Measurements from ENCODE around the gene DDX60.
A peak's percentile ranks its signal among the peaks of the same experiment; 100 is the strongest.
"Not testable (repeated sequence)": the region's sequence is repeated elsewhere in the genome, so short reads cannot be mapped to it uniquely, and the experiment has no call there.

The DDX60 gene

GRCh38 chr4:168285850-168286249 lies 32.7 kb downstream of the DDX60 start:
- not testable (repeated sequence) for DNase-seq

DNA sequence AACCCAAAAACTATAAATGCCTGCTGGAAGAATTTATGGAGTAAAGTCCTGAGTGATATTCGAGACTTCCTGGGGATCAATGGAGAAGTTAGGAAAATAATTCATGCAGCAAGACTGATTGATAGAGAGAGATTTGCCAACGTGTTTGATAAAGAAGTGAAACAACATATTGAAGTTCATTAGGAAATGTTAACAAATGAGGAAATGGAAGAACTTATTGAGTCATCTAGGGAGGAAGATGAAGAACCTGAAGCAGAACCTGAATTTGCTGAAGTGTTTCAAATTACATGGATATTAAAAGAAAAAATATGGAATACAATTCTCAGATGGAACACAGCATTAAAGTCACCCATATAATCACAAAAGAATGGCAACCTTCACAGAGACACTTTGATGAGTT lies 39.0 kb downstream of the DDX60 start:
- DNase-seq, result no peak

GRCh38 chr4:168275836-168276235 lies 42.7 kb downstream of the DDX60 start:
- DNase-seq, result no peak

DNA sequence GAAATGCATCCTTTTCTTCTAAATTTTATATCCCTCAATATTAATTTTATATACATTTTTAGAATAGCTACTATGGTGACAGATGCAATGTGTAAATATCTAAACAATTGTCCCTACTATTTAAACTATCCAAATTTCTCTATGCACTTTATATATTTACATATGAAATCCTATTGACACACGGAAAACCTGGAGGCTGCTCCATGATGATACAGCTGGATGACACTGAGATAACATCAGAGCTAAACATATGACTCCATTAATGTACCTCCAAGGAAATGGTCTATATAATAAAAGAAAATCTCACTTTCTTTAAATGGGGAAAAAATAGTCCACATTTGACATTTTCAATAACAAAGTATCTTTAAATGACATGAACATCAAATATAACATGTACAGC lies 43.7 kb downstream of the DDX60 start:
- DNase-seq, result no peak

- DNase-seq, result no peak
Measured at GRCh38 chr4:168273838-168274237, 44.7 kb downstream of the DDX60 start.

DNA sequence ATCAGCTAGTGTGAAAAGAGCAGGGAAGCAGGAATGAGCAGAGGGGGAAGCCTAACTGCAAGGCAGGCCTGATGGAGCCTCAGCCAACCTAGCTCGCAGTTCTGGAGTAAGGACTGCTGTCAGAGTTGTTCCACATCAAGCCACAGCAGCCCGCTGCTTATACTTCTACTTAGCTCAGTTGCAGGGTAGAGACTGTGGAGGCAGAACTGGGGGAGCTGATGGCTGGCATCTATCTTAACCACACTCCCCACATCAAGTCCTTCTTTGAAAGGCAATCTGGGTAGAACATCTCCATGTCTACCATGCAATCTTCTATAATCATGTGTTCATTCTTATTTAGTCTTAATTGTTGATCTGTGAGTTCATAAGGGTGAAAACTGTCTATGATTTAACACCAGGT lies 46.1 kb downstream of the DDX60 start:
- peak in 2 of 6 experiments; percentile 12 to 15 for DNase-seq

- DNase-seq, result no peak
Measured at GRCh38 chr4:168269896-168270295, 48.7 kb downstream of the DDX60 start.

DNA sequence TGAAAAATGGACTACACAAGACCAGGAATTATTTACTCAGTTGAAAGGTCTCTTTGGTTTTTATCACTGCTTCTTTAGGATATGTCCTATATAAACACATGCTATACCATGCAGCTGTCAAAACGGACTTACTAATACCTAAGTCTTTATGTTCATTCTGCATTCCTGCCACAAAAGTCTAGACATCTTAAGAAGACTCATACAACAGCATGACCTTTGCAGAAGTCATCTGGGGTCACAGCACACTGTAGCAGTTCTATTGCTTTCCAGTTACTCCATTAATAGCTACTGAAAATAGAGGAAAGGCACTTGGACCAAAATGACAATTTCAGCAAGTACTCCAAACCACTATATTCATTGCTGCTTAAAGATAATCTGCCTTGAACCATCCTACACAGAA lies 53.2 kb downstream of the DDX60 start:
- no peak for DNase-seq

DNA sequence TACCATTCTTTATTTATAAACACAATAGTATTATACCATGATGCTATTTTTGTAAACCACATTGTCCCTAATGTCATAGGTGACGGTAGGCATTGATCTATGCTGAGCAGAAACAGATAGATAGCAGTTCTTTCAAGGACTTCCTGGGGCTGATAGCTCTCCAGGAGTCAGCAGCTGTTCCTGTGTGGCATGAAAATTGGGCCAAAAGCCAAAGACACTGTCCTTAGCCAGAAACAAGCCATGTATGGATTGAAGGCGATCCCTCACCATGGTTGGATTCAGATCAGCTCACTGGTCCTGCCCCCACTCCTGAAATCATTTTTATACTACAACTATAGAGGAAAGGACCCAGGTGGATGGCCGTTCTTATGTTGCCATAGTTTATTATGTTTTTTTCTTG lies 53.6 kb downstream of the DDX60 start:
- DNase-seq, result no peak

DNA sequence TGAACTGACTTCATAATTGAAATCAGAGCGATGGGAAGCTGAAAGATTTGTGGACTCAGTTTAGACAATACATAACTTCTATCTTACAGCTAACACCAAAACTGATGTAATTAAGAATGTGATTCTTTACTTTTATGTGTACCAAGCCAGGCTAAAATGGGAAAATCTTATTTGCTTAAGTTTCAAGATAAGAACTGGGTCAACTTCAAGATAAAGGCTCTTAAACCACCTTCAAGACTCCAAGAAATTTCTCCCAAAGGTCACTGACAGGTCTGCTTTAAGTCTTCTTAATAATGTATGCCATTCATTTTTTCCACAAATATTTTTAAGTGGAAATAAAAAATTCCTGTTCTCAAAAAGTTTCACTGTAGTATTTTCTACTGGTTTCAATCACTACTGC lies 55.5 kb downstream of the DDX60 start:
- DNase-seq, result no peak

GRCh38 chr4:168259096-168259495 lies 59.5 kb downstream of the DDX60 start:
- DNase-seq, result no peak

- DNase-seq, result no peak
Measured at GRCh38 chr4:168257768-168258167, 60.8 kb downstream of the DDX60 start.

GRCh38 chr4:168248176-168248710 lies 70.3 kb downstream of the DDX60 start:
- DNase-seq, result no peak

DNA sequence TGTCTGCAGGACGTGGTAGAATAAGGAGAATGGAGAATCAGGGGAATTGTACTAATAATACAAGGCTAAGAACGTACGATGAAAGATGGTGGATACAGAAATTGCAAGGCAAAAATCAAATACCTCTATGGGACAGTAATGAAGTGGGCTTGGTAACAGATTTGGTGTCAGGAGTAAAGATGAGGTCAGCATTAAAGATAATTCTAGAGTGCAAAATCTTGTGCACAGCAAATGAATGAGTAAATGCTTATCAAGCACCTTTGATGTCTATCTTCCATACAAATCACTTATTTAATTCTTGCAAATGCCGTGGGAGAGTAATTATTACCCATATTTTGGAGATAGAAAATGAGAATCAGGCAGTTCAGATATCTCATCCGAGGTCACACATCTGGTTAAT lies 70.9 kb downstream of the DDX60 start:
- DNase-seq, result no peak

DNA sequence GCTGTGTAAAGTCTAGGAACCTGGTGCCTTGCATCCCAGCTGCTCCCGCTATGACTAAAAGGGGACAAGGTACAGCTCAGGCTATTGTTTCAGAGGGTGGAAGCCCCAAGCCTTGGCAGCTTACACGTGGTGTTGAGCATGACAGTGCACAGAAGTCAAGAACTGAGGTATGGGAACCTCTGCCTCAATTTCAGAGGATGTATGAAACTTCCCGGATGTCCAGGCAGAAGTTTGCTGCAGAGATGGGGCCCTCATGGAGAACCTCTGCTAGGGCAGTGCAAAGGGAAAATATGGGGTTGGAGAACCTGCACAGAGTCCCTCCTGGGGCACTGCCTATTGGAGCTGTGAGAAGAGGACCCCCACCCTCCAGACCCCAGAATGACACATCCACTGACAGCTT lies 76.6 kb downstream of the DDX60 start:
- no peak for DNase-seq

GRCh38 chr4:168240821-168241220 lies 77.7 kb downstream of the DDX60 start:
- no peak for DNase-seq

GRCh38 chr4:168221301-168221700 lies 97.3 kb downstream of the DDX60 start:
- DNase-seq, result no peak

DNA sequence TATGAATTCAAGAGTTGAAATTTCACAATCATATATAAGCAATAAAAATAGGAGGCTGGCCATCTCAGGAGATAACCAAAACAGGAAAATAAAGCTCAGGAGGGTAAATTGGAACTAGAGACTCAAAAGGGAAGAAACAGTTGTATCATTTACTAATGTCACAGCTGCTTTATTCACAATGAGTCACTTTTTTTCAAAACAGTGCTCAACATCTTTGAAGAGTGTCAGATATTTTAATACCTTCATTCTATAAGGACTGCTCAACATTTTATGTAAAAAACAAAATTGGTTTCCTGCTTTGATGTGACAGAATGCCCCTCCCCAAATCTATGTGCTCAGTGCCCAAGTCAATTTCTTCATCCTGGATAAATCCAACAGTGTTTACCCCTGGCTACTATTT lies 97.7 kb downstream of the DDX60 start:
- DNase-seq, result no peak

DNA sequence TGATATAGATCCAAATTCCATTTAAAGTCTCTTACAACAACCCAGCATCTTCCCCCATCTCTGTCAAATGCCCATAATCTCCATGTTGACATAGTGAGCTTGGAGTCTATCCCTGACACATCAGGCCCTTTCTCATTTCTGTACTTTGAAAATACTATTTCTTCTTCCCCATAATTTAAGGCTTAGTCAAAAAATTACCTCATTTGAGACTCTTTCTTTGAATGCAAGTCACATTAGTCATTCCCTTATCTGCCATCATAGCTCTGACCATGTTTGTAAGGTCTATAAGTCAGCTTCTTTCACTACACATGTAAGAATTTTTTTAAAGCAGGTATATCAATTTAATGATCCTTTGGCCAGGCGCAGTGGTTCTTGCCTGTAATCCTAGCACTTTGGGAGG lies 99.9 kb downstream of the DDX60 start:
- DNase-seq, result no peak

DNA sequence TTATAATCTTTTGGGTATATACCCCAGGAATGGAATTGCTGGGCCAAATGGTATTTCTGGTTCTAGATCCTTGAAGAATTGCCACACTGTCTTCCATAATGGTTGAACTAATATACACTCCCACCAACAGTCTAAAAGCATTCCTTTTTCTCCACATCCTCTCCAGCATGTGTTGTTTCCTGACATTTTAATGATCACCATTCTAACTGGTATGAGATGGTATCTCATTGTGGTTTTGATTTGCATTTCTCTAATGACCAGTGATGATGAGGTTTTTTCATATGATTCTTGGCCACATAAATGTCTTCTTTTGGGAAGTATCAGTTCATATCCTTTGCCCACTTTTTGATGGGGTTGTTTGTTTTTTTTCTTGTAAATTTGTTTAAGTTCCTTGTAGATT lies 105.0 kb downstream of the DDX60 start:
- not testable (repeated sequence) for DNase-seq

DNA sequence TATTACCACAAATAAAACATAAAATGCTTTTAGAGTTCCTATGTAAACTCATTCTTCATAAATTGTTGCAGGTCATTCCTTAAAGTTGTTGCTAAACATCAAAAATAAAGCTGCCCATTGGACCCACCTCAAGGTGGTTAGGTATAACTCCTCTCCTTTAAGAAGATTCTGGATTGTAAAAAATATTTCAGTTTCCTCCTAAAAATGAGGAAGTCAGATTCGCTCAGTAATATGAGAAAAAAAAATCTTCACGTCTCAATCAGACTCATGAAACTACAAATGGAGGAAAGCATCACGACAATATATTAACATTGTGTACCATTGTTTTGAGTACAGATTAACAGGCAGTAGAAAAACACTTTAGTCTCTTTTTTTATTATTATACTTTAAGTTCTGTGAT lies 105.9 kb downstream of the DDX60 start:
- DNase-seq, result no peak

- no peak for DNase-seq
Measured at GRCh38 chr4:168208957-168209614, 109.5 kb downstream of the DDX60 start.

GRCh38 chr4:168203233-168203911 lies 115.2 kb downstream of the DDX60 start:
- DNase-seq, result no peak

- DNase-seq, result no peak
Measured at GRCh38 chr4:168200685-168201084, 117.9 kb downstream of the DDX60 start.
